ENCODE measurements around the gene RPN1. TPM values are rescaled to one million over a fixed set of nuclear protein-coding genes. Genes with fewer than 3 reads are reported as not detected.

The RPN1 gene
- total RNA-seq, 1 donor from 2014 or later = 121 TPM

GRCh38 chr3:128584412-128585020 lies 66.1 kb downstream of the RPN1 start:
- H3K4me3 Mint-ChIP-seq (ENCODE audit: unreplicated experiment) = no peak overlapping the region
- TF ChIP-seq, protein P1, sequence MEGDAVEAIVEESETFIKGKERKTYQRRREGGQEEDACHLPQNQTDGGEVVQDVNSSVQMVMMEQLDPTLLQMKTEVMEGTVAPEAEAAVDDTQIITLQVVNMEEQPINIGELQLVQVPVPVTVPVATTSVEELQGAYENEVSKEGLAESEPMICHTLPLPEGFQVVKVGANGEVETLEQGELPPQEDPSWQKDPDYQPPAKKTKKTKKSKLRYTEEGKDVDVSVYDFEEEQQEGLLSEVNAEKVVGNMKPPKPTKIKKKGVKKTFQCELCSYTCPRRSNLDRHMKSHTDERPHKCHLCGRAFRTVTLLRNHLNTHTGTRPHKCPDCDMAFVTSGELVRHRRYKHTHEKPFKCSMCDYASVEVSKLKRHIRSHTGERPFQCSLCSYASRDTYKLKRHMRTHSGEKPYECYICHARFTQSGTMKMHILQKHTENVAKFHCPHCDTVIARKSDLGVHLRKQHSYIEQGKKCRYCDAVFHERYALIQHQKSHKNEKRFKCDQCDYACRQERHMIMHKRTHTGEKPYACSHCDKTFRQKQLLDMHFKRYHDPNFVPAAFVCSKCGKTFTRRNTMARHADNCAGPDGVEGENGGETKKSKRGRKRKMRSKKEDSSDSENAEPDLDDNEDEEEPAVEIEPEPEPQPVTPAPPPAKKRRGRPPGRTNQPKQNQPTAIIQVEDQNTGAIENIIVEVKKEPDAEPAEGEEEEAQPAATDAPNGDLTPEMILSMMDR (IDR thresholded peaks at IDR 0.05; ENCODE audit: partially characterized antibody, unreplicated experiment) = no peak
- H3K27ac Mint-ChIP-seq (ENCODE audit: unreplicated experiment) = no peak overlapping the region
- H3K27me3 Mint-ChIP-seq (ENCODE audit: unreplicated experiment) = no peaks in the 10 kb centered on the region
- peaks cover 11% of the 10 kb centered on the region for H3K36me3 Mint-ChIP-seq (ENCODE audit: unreplicated experiment)
- H3K9me3 Mint-ChIP-seq (ENCODE audit: unreplicated experiment) = no peaks in the 10 kb centered on the region
- peak; percentile 35 for DNase-seq
- no peaks in the 10 kb centered on the region for H3K4me1 Mint-ChIP-seq (ENCODE audit: low read depth, unreplicated experiment)

DNA sequence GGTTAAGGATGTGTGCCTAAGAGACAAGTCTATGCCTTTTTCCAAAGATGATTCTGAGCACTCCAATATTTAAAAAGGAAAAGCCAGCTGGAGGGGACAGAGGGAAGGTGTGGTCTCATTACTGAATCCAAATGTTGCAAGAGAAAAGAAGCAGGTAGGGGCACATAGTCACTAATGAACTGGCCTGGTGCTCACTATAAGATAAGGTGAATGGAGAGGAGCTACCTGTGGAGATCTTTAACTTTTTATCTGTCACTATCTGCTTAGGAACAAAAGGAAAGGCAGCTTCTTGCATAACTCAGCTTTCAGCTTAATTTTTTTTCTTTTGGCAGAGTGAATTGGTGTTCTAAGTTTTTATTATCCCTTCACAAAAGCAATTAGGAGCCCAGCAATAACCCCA lies 69.1 kb downstream of the RPN1 start:
- Mint-ChIP-seq H3K36me3 (ENCODE audit: unreplicated experiment) (no peaks in the 10 kb centered on the region), H3K27me3 (ENCODE audit: unreplicated experiment) (no peaks in the 10 kb centered on the region), H3K4me1 (ENCODE audit: low read depth, unreplicated experiment) (no peaks in the 10 kb centered on the region), H3K4me3 (ENCODE audit: unreplicated experiment) (no peak overlapping the region), H3K27ac (ENCODE audit: unreplicated experiment) (no peak overlapping the region), H3K9me3 (ENCODE audit: unreplicated experiment) (no peaks in the 10 kb centered on the region)
- TF ChIP-seq, protein P1 (IDR thresholded peaks at IDR 0.05; ENCODE audit: partially characterized antibody, unreplicated experiment) = no peak
- DNase-seq = no peak

DNA sequence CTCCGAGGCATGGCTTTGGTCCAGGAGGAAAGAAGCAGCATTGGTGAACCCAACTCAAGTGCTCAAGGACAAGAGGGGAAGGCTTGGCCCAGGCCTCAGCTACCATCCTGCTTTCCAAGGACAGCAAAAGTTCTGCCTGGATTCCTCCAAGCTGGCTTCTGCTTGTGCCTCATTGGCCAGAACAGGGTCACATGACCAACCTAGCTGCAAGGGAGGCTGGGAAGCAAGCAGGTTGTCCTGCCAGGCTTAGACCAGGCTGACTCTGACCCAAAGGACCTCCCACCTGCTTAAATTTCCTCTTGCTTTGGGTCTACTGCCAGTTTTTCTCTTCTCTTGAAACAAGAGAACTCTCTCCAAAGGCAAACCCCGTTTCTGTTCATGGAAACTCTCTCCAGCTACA lies 70.7 kb downstream of the RPN1 start:
- Mint-ChIP-seq H3K4me3 (ENCODE audit: unreplicated experiment) (no peak overlapping the region), H3K27ac (ENCODE audit: unreplicated experiment) (no peak overlapping the region), H3K4me1 (ENCODE audit: low read depth, unreplicated experiment) (no peaks in the 10 kb centered on the region), H3K27me3 (ENCODE audit: unreplicated experiment) (no peaks in the 10 kb centered on the region), H3K36me3 (ENCODE audit: unreplicated experiment) (no peaks in the 10 kb centered on the region), H3K9me3 (ENCODE audit: unreplicated experiment) (no peaks in the 10 kb centered on the region)
- TF ChIP-seq, protein P1 (IDR thresholded peaks at IDR 0.05; ENCODE audit: partially characterized antibody, unreplicated experiment) = no peak
- no peak for DNase-seq

GRCh38 chr3:128578346-128578745 lies 72.3 kb downstream of the RPN1 start:
- Mint-ChIP-seq H3K9me3 (ENCODE audit: unreplicated experiment) (no peaks in the 10 kb centered on the region), H3K27ac (ENCODE audit: unreplicated experiment) (no peak overlapping the region), H3K4me3 (ENCODE audit: unreplicated experiment) (no peak overlapping the region), H3K27me3 (ENCODE audit: unreplicated experiment) (no peaks in the 10 kb centered on the region), H3K4me1 (ENCODE audit: low read depth, unreplicated experiment) (no peaks in the 10 kb centered on the region), H3K36me3 (ENCODE audit: unreplicated experiment) (no peaks in the 10 kb centered on the region)
- TF ChIP-seq, protein P1 (IDR thresholded peaks at IDR 0.05; ENCODE audit: partially characterized antibody, unreplicated experiment) = no peak
- no peak for DNase-seq

- TF ChIP-seq, protein P1 (IDR thresholded peaks at IDR 0.05; ENCODE audit: partially characterized antibody, unreplicated experiment) = no peak
- H3K9me3 Mint-ChIP-seq (ENCODE audit: unreplicated experiment) = no peaks in the 10 kb centered on the region
- no peaks in the 10 kb centered on the region for H3K27me3 Mint-ChIP-seq (ENCODE audit: unreplicated experiment)
- no peak for DNase-seq
- no peak overlapping the region for H3K27ac Mint-ChIP-seq (ENCODE audit: unreplicated experiment)
- H3K4me1 Mint-ChIP-seq (ENCODE audit: low read depth, unreplicated experiment) = no peaks in the 10 kb centered on the region
- H3K36me3 Mint-ChIP-seq (ENCODE audit: unreplicated experiment) = no peaks in the 10 kb centered on the region
- no peak overlapping the region for H3K4me3 Mint-ChIP-seq (ENCODE audit: unreplicated experiment)
Measured at GRCh38 chr3:128577711-128578110, 72.9 kb downstream of the RPN1 start.
